Neural progenitor cell (in vitro differentiated cells): ENCODE measurements around the gene GNB3. TPM values are rescaled to one million over a fixed set of nuclear protein-coding genes. Genes with fewer than 3 reads are reported as not detected.

Experiments
- DNase-seq: peaks from one replicate; pipeline ENCODE4 v3.0.0-alpha.2; 2016; ENCODE audit warnings: low spot score
- H2AFZ ChIP-seq: fragments of 200-600 bp; sonication (generic); replicated peaks from 2 replicates; pipeline ENCODE4 v1.6.1; 2016; ENCODE audit warnings: antibody characterized with exemption
- H3F3A ChIP-seq: fragments of 200-600 bp; sonication (generic); 2 replicates; pipeline ENCODE4 v1.6.1; 2016; ENCODE audit warnings: antibody characterized with exemption, low read depth
- H3K27ac ChIP-seq: fragments of 200-600 bp; sonication (generic); 2 replicates; pipeline ENCODE4 v1.5.1; 2016; ENCODE audit warnings: mild to moderate bottlenecking
- H3K27me3 ChIP-seq: fragments of 200-600 bp; sonication (generic); 2 replicates; pipeline ENCODE4 v1.6.1; 2016; ENCODE audit warnings: mild to moderate bottlenecking, moderate library complexity
- H3K36me3 ChIP-seq: fragments of 200-600 bp; sonication (generic); 2 replicates; pipeline ENCODE4 v1.5.1; 2016
- H3K4me1 ChIP-seq: fragments of 200-600 bp; sonication (generic); 2 replicates; pipeline ENCODE4 v1.6.1; 2016; ENCODE audit warnings: mixed run types
- H3K4me2 ChIP-seq: fragments of 200-600 bp; sonication (generic); 2 replicates; pipeline ENCODE4 v1.6.1; 2016
- H3K4me3 ChIP-seq: fragments of 200-600 bp; sonication (generic); 2 replicates; pipeline ENCODE4 v1.5.1; 2016
- H3K79me2 ChIP-seq: fragments of 200-600 bp; sonication (generic); 2 replicates; pipeline ENCODE4 v1.6.1; 2016; ENCODE audit warnings: low read depth
- H3K9ac ChIP-seq: fragments of 200-600 bp; sonication (generic); 2 replicates; pipeline ENCODE4 v1.6.1; 2016
- H3K9me3 ChIP-seq: fragments of 200-600 bp; sonication (generic); 2 replicates; pipeline ENCODE4 v1.5.1; 2016; ENCODE audit warnings: low read depth
- H4K20me1 ChIP-seq: fragments of 200-600 bp; sonication (generic); 2 replicates; pipeline ENCODE4 v1.6.1; 2016; ENCODE audit warnings: low read depth
- H3K27ac Mint-ChIP-seq: 3 replicates; pipeline ENCODE4 v1.8.0; 2021; ENCODE audit warnings: mixed read lengths
- H3K27me3 Mint-ChIP-seq: 2 replicates; pipeline ENCODE4 v1.8.0; 2022; ENCODE audit warnings: low read depth, mild to moderate bottlenecking, inconsistent platforms, moderate library complexity, mixed read lengths; ENCODE audit not compliant: insufficient read depth
- H3K36me3 Mint-ChIP-seq: 3 replicates; pipeline ENCODE4 v1.8.0; 2021; ENCODE audit warnings: mixed read lengths
- H3K4me1 Mint-ChIP-seq: 3 replicates; pipeline ENCODE4 v1.8.0; 2021; ENCODE audit warnings: mixed read lengths
- H3K4me3 Mint-ChIP-seq: 3 replicates; pipeline ENCODE4 v1.8.0; 2021; ENCODE audit warnings: mild to moderate bottlenecking, moderate library complexity, mixed read lengths
- H3K9me3 Mint-ChIP-seq: 3 replicates; pipeline ENCODE4 v1.8.0; 2020; ENCODE audit warnings: mixed read lengths
- CTCF ChIP-seq: fragments of 200-600 bp; sonication (generic); IDR thresholded peaks from 2 replicates; pipeline ENCODE4 v1.5.1; 2017; ENCODE audit warnings: antibody characterized with exemption, mild to moderate bottlenecking
- EZH2 ChIP-seq: fragments of 200-600 bp; sonication (generic); IDR thresholded peaks from 2 replicates; pipeline ENCODE4 v1.6.1; 2017; ENCODE audit warnings: antibody characterized with exemption, mild to moderate bottlenecking, moderate library complexity
- EZH2phosphoT487 ChIP-seq: fragments of 200-600 bp; sonication (generic); IDR thresholded peaks from 2 replicates; pipeline ENCODE4 v1.6.1; 2017; ENCODE audit warnings: antibody characterized with exemption
- total RNA-seq: library from RNA; depleted of rRNA; stranded (reverse); fragments of >200 nt; gene quantifications from 2 replicates; pipeline ENCODE4 v1.2.3, GENCODE V29; 2015; ENCODE audit warnings: low replicate concordance

GNB3 gene
- total RNA-seq, 1 donor from 2014 or later: 2.7 TPM

- Mint-ChIP-seq H3K4me1 (peaks cover 42% of the 10 kb centered on the region), H3K27ac (no peak overlapping the region), H3K27me3 (peaks cover 17% of the 10 kb centered on the region), H3K4me3 (peak overlapping the region; percentile 96), H3K9me3 (no peaks in the 10 kb centered on the region), H3K36me3 (peaks cover 48% of the 10 kb centered on the region)
- H3K4me1 ChIP-seq: peaks cover 20% of the 10 kb centered on the region
- H3K36me3 ChIP-seq: no peaks in the 10 kb centered on the region
- H3K9ac ChIP-seq: no peak overlapping the region
- no peaks in the 10 kb centered on the region for H3K27me3 ChIP-seq
- H3K4me2 ChIP-seq: peak overlapping the region; percentile 100
- H3K9me3 ChIP-seq: no peaks in the 10 kb centered on the region
- peaks cover 45% of the 10 kb centered on the region for H4K20me1 ChIP-seq
- no peak overlapping the region for H3K27ac ChIP-seq
- H3F3A ChIP-seq: peaks cover 64% of the 10 kb centered on the region
- no peak for DNase-seq
- no peak overlapping the region for H2AFZ ChIP-seq
- H3K4me3 ChIP-seq: peak overlapping the region; percentile 96
- TF ChIP-seq EZH2phosphoT487 (peak; percentile 16), CTCF (no peak)
- peaks cover 37% of the 10 kb centered on the region for H3K79me2 ChIP-seq
These were observed 26.2 kb downstream of the GNB3 start for GRCh38 chr12:6866920-6867412.

- peaks cover 23% of the 10 kb centered on the region for H3K4me1 ChIP-seq
- Mint-ChIP-seq H3K27ac (peak within 1 kb of the TSS; percentile 86), H3K27me3 (peaks cover 17% of the 10 kb centered on the region), H3K4me3 (peak within 1 kb of the TSS; percentile 96), H3K4me1 (peaks cover 49% of the 10 kb centered on the region), H3K36me3 (peaks cover 43% of the 10 kb centered on the region), H3K9me3 (no peaks in the 10 kb centered on the region)
- peaks cover 49% of the 10 kb centered on the region for H4K20me1 ChIP-seq
- no peaks in the 10 kb centered on the region for H3K27me3 ChIP-seq
- no peaks in the 10 kb centered on the region for H3K9me3 ChIP-seq
- peak within 1 kb of the TSS; percentile 96 for H3K4me3 ChIP-seq
- DNase-seq: peak; percentile 90
- TF ChIP-seq CTCF: no peak
- TF ChIP-seq EZH2: no peak
- no peak for TF ChIP-seq EZH2phosphoT487
- H3K4me2 ChIP-seq: peak within 1 kb of the TSS; percentile 100
- H2AFZ ChIP-seq: no peak within 1 kb of the TSS
- H3K9ac ChIP-seq: peak within 1 kb of the TSS; percentile 73
- H3K27ac ChIP-seq: peak within 1 kb of the TSS; percentile 26
- H3F3A ChIP-seq: peaks cover 69% of the 10 kb centered on the region
- peaks cover 41% of the 10 kb centered on the region for H3K79me2 ChIP-seq
- H3K36me3 ChIP-seq: no peaks in the 10 kb centered on the region
These were observed 26.9 kb downstream of the GNB3 start, which contains the start of gene TPI1 for GRCh38 chr12:6867413-6868210. Gene TPI1, plus strand, starts transcription at chr12:6867531. Its CDS starts 36 bp downstream, at chr12:6867567.

- H3K9me3 Mint-ChIP-seq: no peaks in the 10 kb centered on the region
- Histone ChIP-seq H3K4me2 (peak overlapping the region; percentile 100), H3K27me3 (no peaks in the 10 kb centered on the region), H3K27ac (peak overlapping the region; percentile 26), H3K4me1 (peaks cover 23% of the 10 kb centered on the region), H3F3A (peaks cover 73% of the 10 kb centered on the region), H4K20me1 (peaks cover 51% of the 10 kb centered on the region), H3K4me3 (peak overlapping the region; percentile 96), H3K79me2 (peaks cover 45% of the 10 kb centered on the region), H3K36me3 (no peaks in the 10 kb centered on the region), H3K9ac (peak overlapping the region; percentile 73), H3K9me3 (no peaks in the 10 kb centered on the region), H2AFZ (no peak overlapping the region)
- peak overlapping the region; percentile 86 for H3K27ac Mint-ChIP-seq
- peak; percentile 45 for DNase-seq
- TF ChIP-seq CTCF: peak; percentile 35
- no peak for TF ChIP-seq EZH2
- TF ChIP-seq EZH2phosphoT487: no peak
- H3K4me3 Mint-ChIP-seq: peak overlapping the region; percentile 94
- H3K27me3 Mint-ChIP-seq: peaks cover 20% of the 10 kb centered on the region
- H3K36me3 Mint-ChIP-seq: peaks cover 41% of the 10 kb centered on the region
- peaks cover 49% of the 10 kb centered on the region for H3K4me1 Mint-ChIP-seq
These were observed 27.7 kb downstream of the GNB3 start for GRCh38 chr12:6868211-6869048.
